GM12878 (cell line): ENCODE measurements around the gene MSANTD2. TPM values are rescaled to one million over a fixed set of nuclear protein-coding genes. Genes with fewer than 3 reads are reported as not detected.

Experiments
- ATAC-seq: fragments of 200-7000 bp; cut with Tn5 transposase; 3 replicates; pipeline ENCODE4 v1.9.1; 2020; ENCODE audit warnings: mild to moderate bottlenecking, moderate library complexity
- BruUV-seq: library from RNA; stranded (reverse); fragments of 400-500 nt; replicated peaks from 2 replicates; lab custom pipeline; 2021; lab: Mats Ljungman, UMichigan
- CTCF ChIA-PET: fragments of 300-600 bp; sonication (Branson Sonifier 250); formaldehyde crosslinking; extraction: SDS; loops from one replicate; lab custom pipeline; 2021; ENCODE audit warnings: inconsistent platforms; lab: Yijun Ruan, JAX
- POLR2A ChIA-PET: fragments of 350-600 bp; formaldehyde crosslinking; extraction: SDS; loops from one replicate; lab custom pipeline; 2021; ENCODE audit warnings: inconsistent platforms; lab: Charles Lee
- RAD21 ChIA-PET: fragments of 300-600 bp; sonication (Branson Sonifier 250); formaldehyde crosslinking; loops from one replicate; lab custom pipeline; 2023; ENCODE audit warnings: antibody characterized with exemption; ENCODE audit not compliant: unreplicated experiment; lab: Charles Lee
- SMC1A ChIA-PET: fragments of 300-600 bp; sonication (Branson Sonifier 250); formaldehyde crosslinking; loops from one replicate; lab custom pipeline; 2023; ENCODE audit not compliant: unreplicated experiment, uncharacterized antibody; lab: Charles Lee
- DNase-seq: peaks from one replicate; pipeline ENCODE4 v3.0.0-alpha.2; 2011; ENCODE audit warnings: low read depth, low spot score
- FAIRE-seq: peaks from 3 replicates; lab custom pipeline; 2011; peaks lifted over from hg19 to GRCh38; lab: Jason Lieb, UNC
- H2AFZ ChIP-seq: 2 replicates; pipeline ENCODE4 v1.6.0; 2011; ENCODE audit warnings: low read depth, low read length, control low read depth; ENCODE audit not compliant: control insufficient read depth
- H3K27ac ChIP-seq: 2 replicates; pipeline ENCODE4 v1.5.1; 2011; ENCODE audit warnings: control low read depth; ENCODE audit not compliant: control insufficient read depth, insufficient read depth
- H3K27me3 ChIP-seq, 2 experiments: replicated peaks in 1 of 2; 2 replicates each; pipeline versions ENCODE4 v1.6.0 to v1.6.1; 2011; ENCODE audit warnings: low read length in 1 of 2; ENCODE audit not compliant: control insufficient read depth in 2 of 2, insufficient read depth in 2 of 2
- H3K36me3 ChIP-seq, 2 experiments: 2 replicates each; pipeline ENCODE4 v1.5.1; 2011; ENCODE audit warnings: low read length in 1 of 2; ENCODE audit not compliant: control insufficient read depth in 2 of 2, insufficient read depth in 2 of 2
- H3K4me1 ChIP-seq: 2 replicates; pipeline ENCODE4 v1.6.1; 2011; ENCODE audit warnings: mild to moderate bottlenecking, low read length, moderate library complexity, mixed read lengths; ENCODE audit not compliant: control insufficient read depth, insufficient read depth
- H3K4me2 ChIP-seq: 2 replicates; pipeline ENCODE4 v1.6.0; 2011; ENCODE audit warnings: control low read depth; ENCODE audit not compliant: control insufficient read depth, insufficient read depth
- H3K4me3 ChIP-seq: fragments of 200-600 bp; sonication (generic); 2 replicates; pipeline ENCODE4 v1.5.1; 2016
- H3K79me2 ChIP-seq: 2 replicates; pipeline ENCODE4 v1.6.0; 2011; ENCODE audit warnings: low read length; ENCODE audit not compliant: control insufficient read depth, insufficient read depth
- H3K9ac ChIP-seq: 2 replicates; pipeline ENCODE4 v1.8.0; 2011; ENCODE audit warnings: low read length, control low read depth, mixed read lengths; ENCODE audit not compliant: control insufficient read depth, insufficient read depth
- H3K9me3 ChIP-seq: replicated peaks from 3 replicates; pipeline ENCODE4 v1.5.1; 2011; ENCODE audit warnings: mild to moderate bottlenecking, low read length; ENCODE audit not compliant: control insufficient read depth, insufficient read depth
- H4K20me1 ChIP-seq: 2 replicates; pipeline ENCODE4 v1.6.0; 2011; ENCODE audit not compliant: control insufficient read depth, insufficient read depth
- CHD1 ChIP-seq: IDR thresholded peaks from 2 replicates; pipeline ENCODE4 v1.6.1; 2012; ENCODE audit warnings: low read depth, low read length, improper control_type of control experiment
- NR2C2 ChIP-seq: IDR thresholded peaks from 2 replicates; pipeline ENCODE4 v1.6.1; 2011; ENCODE audit warnings: borderline replicate concordance, low read depth; ENCODE audit not compliant: control insufficient read depth, insufficient read length
- POLR2AphosphoS2 ChIP-seq: IDR thresholded peaks from 2 replicates; pipeline ENCODE4 v1.6.1; 2011; ENCODE audit warnings: low read depth, mild to moderate bottlenecking, low read length, improper control_type of control experiment, moderate library complexity
- RAD21 ChIP-seq: IDR thresholded peaks from 2 replicates; pipeline ENCODE4 v1.6.1; 2011; ENCODE audit warnings: mild to moderate bottlenecking, low read depth, low read length, moderate library complexity; ENCODE audit not compliant: insufficient read depth
- SIX5 ChIP-seq: IDR thresholded peaks from 2 replicates; pipeline ENCODE4 v1.6.1; 2011; ENCODE audit warnings: mild to moderate bottlenecking, low read depth, low read length, moderate library complexity; ENCODE audit not compliant: severe bottlenecking
- SMAD5 ChIP-seq: IDR thresholded peaks from 2 replicates; pipeline ENCODE4 v1.6.1; 2016; ENCODE audit warnings: antibody characterized with exemption, low read depth
- SMARCA5 ChIP-seq: fragments of 450-650 bp; IDR thresholded peaks from 2 replicates; pipeline ENCODE4 v1.6.1; 2017; ENCODE audit warnings: mild to moderate bottlenecking
- SMC3 ChIP-seq: IDR thresholded peaks from 2 replicates; pipeline ENCODE4 v1.6.1; 2011; ENCODE audit warnings: low read length, improper control_type of control experiment, borderline replicate concordance
- SPI1 ChIP-seq: IDR thresholded peaks from 2 replicates; pipeline ENCODE4 v1.6.1; 2011; ENCODE audit warnings: low read depth, mild to moderate bottlenecking, low read length, moderate library complexity, borderline replicate concordance; ENCODE audit not compliant: insufficient read depth
- STAT1 ChIP-seq: fragments of 450-650 bp; conservative IDR thresholded peaks from 2 replicates; pipeline ENCODE4 v1.6.1; 2014; ENCODE audit warnings: antibody characterized with exemption, mild to moderate bottlenecking
- TAF1 ChIP-seq: IDR thresholded peaks from 2 replicates; pipeline ENCODE4 v1.6.1; 2011; ENCODE audit warnings: mild to moderate bottlenecking, low read depth, low read length, borderline replicate concordance
- ZBTB40 ChIP-seq: fragments of 450-650 bp; IDR thresholded peaks from 2 replicates; pipeline ENCODE4 v1.6.1; 2016; ENCODE audit warnings: mild to moderate bottlenecking, moderate library complexity, borderline replicate concordance
- ZNF24 ChIP-seq: fragments of 450-650 bp; IDR thresholded peaks from 2 replicates; pipeline ENCODE4 v1.6.1; 2017; ENCODE audit warnings: antibody characterized with exemption, mild to moderate bottlenecking
- ZZZ3 ChIP-seq: IDR thresholded peaks from 2 replicates; pipeline ENCODE4 v1.6.1; 2011; ENCODE audit warnings: low read depth; ENCODE audit not compliant: control insufficient read depth, insufficient read length
- WGBS: methylation state at CpG from one replicate; pipeline ENCODE4 v1.1.6; 2016; ENCODE audit warnings: low lambda C conversion rate; ENCODE audit not compliant: insufficient replicate concordance, insufficient coverage; ENCODE audit errors: missing lambda C conversion rate; 5-methylcytosine and 5-hydroxymethylcytosine counted together
- in situ Hi-C: fragments of 300-500 bp; cut with MboI; formaldehyde crosslinking; loops from 9 replicates; pipeline ENCODE4 v1.14.3; 2018; ENCODE audit warnings: mixed read lengths
- intact Hi-C: fragments of 100-400 bp; cut with micrococcal nuclease; formaldehyde crosslinking; loops from one replicate; pipeline ENCODE4 v1.14.2; 2022; ENCODE audit not compliant: unreplicated experiment
- polyA plus RNA-seq, 11 experiments: library from polyadenylated mRNA; depleted of rRNA in 4 of 11; unstranded in 6 of 11; stranded (reverse) in 5 of 11; fragments of >200 nt; fragmentation: Nextera tagmentation in 4 of 11; fragmentation: Illumina TruSeq in 1 of 11; extraction: Ambion mirVana in 4 of 11; extraction: Trizol in 1 of 11; gene quantifications; 1 replicate in 1 of 11; 2 replicates in 10 of 11; pipeline versions ENCODE4 v1.2.1 to v1.2.3, GENCODE V29; 2011 to 2016; ENCODE audit warnings: inconsistent platforms in 2 of 11, missing spikeins in 2 of 11, low read depth in 1 of 11
- total RNA-seq, 4 experiments: library from RNA; depleted of rRNA in 3 of 4; stranded (reverse); fragments of >200 nt in 3 of 4; fragmentation: Illumina TruSeq in 1 of 4; extraction: Trizol in 1 of 4; gene quantifications; 2 replicates each; pipeline versions ENCODE4 v1.2.1 to v1.2.3, GENCODE V29; 2013 to 2021
- TF ChIP-seq, protein P1 (sequence below): IDR thresholded peaks from 2 replicates; pipeline ENCODE4 v1.6.1; 2012; ENCODE audit warnings: low read depth, low read length, improper control_type of control experiment

Gene MSANTD2
- total and polyA plus RNA-seq, 10 of the 15 experiments (the other 5 are each of a cell fraction or from before 2014, with no cell fraction given), result 3.0 to 12.4 (median 8.0) TPM

DNA sequence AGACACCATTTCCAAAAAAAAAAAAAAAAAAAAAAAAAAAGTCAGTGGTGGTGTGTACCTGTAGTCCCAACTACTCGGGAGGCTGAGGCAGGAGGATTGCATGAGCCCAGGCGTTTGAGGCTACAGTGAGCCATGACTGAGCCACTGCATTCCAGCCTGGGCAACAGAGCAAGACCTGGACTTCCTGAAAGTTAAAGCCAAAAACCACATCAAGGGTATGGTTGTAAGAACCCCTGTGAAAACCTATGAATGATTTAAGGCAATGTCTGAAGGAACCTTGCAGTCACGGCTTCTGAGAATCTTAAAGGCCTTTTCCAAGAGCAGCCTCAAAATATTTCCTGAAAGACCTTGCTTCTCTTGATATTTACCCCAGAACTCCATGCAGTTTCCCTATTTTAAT lies 30.5 kb upstream of the MSANTD2 start (continued):
- TF ChIP-seq POLR2AphosphoS2 (no peak), SMARCA5 (no peak), ZNF24 (no peak), RAD21 (no peak)

DNA sequence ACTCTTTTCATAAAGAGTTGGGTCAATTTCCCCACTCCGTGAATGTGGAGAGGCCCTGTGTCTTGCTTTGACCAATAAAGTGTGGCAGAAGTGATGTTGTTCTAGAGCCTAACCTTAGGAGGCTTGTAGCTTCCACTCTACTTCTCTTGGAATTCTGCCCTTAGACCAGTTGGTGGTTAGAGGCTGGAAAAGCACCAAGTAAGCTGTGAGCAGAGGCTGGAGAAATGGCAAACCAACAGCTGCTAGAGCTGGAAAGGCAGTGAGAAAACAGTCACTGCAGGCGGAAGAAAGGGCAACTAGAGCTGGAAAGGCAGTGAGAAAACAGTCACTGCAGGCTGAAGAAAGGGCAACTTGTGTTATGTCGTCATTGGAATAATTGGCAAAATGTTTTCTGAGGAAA lies 29.8 kb upstream of the MSANTD2 start:
- BruUV-seq, result no TSS peak
- POLR2A ChIA-PET, result no interaction called here
- in situ Hi-C loops (loop anchor here (25.0 kb wide), 1 partner anchor 418 kb away; the partner anchor contains the start of gene OR8B4), intact Hi-C loops (no loop called here)
- Histone ChIP-seq H3K9ac (no peak overlapping the region), H3K4me3 (no peak overlapping the region), H3K4me1 (no peaks in the 10 kb centered on the region), H3K79me2 (no peaks in the 10 kb centered on the region), H3K4me2 (no peak overlapping the region), H4K20me1 (no peaks in the 10 kb centered on the region), H3K36me3 (no peaks in the 10 kb centered on the region), H2AFZ (no peak overlapping the region), H3K9me3 (no peaks in the 10 kb centered on the region), H3K27ac (no peak overlapping the region), H3K27me3 (no peaks in the 10 kb centered on the region; a peak in 2 of 4 replicates)
- DNase-seq, result no peak
- WGBS, result 62% methylated on average over 3 of the region's 3 CpGs
- RAD21 ChIA-PET, result no interaction called here
- CTCF ChIA-PET, result interaction anchor here (1.9 kb wide), 1 partner anchor 161 kb away, joined by 6 read pairs; no protein-coding TSS in a partner anchor
- no peak for ATAC-seq
- no peak for FAIRE-seq
- TF ChIP-seq SMAD5 (no peak), ZZZ3 (no peak), ZBTB40 (no peak), SIX5 (no peak), SMC3 (no peak), NR2C2 (no peak), SPI1 (no peak), TAF1 (no peak), STAT1 (no peak), CHD1 (no peak)
- TF ChIP-seq, protein P1, sequence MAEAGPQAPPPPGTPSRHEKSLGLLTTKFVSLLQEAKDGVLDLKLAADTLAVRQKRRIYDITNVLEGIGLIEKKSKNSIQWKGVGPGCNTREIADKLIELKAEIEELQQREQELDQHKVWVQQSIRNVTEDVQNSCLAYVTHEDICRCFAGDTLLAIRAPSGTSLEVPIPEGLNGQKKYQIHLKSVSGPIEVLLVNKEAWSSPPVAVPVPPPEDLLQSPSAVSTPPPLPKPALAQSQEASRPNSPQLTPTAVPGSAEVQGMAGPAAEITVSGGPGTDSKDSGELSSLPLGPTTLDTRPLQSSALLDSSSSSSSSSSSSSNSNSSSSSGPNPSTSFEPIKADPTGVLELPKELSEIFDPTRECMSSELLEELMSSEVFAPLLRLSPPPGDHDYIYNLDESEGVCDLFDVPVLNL, result no peak
- SMC1A ChIA-PET, result interaction anchor here (0.9 to 1.8 kb wide), 2 partner anchors 161 to 185 kb away, joined by 4 to 5 read pairs; no protein-coding TSS in a partner anchor
